ENCODE data around the gene ENTPD2.
"Not testable (repeated sequence)": the region's sequence is repeated elsewhere in the genome, so short reads cannot be mapped to it uniquely, and the experiment has no call there.

The ENTPD2 gene

DNA sequence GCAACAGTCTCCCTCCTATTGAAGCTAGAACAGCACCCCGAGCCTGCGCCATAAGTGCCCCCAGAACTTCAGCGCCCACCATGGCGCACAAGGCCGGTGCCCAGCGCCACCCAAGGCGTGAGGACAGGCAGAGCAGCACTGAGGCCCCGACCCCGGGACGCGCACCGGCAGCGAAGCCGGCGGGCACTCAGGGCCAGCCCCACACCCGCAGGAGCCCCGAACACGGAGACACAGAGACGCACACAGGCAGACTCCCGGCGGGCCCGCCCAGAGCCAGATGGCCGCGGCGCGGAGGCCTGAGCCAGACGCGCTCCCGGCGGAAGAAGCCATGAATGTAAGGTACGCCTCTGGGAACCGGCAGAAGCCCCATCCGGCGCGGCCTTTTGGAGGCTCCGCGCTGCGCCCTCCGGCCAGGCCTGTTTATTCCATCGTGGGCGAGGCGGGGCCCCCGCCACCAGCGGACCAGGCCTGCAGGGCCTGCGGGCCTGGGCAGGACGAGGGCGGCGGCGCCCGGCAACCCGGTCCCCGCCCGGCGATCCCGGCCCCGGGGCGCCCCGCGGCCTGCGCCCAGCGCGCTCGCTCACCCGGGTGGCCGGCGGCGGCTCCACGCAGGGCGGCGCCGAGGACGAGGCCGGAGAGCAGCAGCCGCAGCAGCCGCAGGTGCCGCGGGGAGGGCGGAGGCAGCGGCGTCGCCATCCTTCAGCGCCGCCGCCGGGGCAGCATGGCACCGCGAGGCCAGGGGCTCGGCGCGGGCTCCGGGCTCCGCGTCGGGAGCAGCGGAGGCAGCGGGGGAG is 8.4 kb downstream of the ENTPD2 start:
- peak; percentile 14 for DNase-seq (ENCODE audit: low spot score)

DNA sequence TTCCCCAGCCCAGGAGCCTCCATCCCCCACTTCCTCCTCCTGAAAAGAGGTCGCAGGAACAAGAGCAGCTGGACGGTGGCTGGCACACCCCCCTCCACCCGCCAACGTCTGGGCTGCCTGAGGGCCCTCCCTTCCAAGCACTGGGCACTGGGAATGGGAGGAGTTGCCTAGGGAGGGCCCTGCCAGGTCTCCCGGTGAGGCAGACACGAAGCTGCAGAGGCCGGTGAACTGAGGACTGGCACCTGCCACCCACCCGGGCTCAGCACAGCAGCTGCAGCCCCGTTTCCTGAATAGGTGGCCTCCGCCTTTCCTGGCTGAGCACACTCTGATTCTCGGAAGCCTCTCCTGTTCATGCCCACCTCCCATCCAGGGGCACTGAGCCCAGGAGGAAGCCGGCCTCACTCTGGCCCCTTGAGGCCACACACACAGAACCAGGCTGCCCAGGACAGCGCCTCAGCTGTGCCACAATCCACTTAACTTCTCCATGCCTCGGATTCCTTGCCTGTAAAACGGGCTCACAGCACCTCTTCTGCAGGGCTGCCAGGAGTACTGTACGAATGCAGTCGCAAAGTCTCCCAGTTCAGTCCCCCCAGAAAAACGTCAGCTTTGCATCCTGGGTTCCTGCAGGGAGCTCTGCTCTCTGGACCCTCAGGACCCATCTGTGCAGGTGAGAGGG is 9.2 kb downstream of the ENTPD2 start:
- no peak for DNase-seq (ENCODE audit: low spot score)

DNA sequence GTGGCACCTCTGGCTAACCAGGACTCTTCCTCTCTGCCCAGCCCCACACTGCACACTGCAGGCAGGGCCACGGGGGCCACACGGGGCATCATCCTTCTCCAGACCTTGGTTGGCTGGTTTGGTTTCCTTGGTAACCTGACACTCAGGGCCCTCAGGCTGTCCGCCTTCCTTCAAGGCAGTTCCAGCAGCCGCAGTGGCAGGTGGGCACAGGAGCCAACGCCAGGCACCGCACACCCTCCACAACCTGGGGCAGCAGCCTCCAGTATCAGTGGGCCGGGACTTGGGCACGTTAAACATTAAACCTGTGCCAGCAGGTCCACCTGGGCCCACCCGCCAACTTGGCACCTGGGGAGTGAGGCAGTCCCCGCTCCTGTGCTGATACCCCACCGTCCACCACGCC is 9.8 kb downstream of the ENTPD2 start:
- DNase-seq (ENCODE audit: low spot score) = no peak

DNA sequence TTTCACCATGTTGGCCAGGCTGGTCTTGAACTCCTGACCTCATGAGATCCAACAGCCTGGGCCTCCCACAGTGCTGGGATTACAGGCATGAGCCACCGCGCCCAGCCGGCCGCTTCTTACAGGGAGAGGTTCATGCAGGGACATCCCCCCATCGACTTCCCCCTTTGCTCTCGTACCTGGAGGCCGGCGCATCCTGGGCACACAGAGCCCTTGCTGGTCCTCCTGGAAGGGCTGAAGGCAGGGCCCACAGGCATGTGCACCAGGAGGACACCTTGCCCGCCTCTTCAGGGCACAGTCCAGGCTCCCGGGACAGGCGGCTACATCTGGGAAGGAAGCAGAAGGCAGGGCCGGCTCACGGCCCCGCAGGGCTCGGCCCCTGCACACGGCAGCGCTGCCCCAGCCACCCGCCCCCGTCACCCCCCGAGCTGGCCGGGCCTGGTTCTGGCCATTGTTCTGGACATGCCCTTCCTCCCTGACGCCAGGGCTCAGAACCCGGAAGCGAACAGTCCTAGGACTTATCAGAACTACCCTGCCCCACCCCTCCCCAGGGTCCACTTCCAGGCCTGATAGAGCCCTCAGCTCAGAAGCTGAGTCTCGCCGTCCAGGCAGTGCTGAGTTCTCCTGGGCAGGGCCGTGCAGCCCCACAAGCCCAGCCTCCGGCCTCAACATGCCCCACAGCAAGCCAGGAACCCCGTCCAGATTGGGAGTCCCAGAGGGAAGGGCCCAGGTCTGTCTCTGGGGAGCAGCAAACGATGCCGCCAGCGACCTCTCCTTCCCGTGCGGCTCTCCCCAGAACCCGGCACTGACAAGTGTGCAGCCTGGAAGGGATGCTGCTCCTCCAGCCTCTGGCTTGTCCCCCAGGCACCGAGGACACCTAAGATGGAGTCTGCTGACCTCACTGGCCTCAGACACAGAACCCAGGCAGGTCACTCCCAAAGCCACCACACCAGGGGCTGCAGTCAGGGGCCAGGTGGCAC is 10.8 kb downstream of the ENTPD2 start:
- DNase-seq (ENCODE audit: low spot score) = no peak

DNA sequence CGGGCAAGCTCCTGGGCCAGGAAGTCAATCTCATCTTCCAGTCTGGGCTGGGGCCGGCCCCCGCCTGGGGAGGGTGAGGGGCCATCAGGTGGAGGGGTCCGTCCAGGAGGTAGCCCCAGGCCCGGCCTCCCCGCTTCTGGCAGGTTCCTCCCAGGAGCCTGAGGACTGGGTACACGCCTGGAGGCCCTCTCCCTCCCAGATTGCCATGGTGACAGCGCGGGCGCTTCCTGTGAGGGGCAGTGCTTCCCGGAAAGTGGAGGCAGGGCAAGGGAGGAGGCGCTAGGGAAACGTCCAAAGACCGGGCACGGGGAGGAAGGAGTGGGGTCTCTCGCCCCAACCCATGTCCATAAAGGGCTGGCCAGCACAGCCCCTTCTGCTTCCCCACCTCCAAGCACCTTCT is 12.7 kb downstream of the ENTPD2 start:
- no peak for DNase-seq (ENCODE audit: low spot score)

DNA sequence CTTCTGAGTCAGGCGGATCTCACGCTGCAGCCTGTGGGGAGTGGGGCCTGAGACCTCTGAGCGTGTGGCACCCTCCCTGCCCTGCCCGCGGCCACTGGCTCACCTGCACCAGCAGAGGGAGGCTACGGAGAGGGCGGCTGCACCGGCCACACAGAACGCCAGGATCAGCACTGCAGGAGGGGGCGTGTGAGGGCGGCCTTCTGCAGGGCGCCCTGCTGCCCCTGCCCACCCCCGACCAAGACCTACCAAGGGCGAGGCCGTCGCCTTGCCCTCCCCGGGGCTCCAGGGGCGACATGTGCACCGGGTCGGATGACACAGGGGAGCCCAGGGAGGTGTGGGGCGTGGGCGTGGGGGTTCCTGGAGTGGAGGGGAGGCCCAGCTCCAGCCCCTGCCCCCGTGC is 13.3 kb downstream of the ENTPD2 start:
- DNase-seq (ENCODE audit: low spot score) = no peak

DNA sequence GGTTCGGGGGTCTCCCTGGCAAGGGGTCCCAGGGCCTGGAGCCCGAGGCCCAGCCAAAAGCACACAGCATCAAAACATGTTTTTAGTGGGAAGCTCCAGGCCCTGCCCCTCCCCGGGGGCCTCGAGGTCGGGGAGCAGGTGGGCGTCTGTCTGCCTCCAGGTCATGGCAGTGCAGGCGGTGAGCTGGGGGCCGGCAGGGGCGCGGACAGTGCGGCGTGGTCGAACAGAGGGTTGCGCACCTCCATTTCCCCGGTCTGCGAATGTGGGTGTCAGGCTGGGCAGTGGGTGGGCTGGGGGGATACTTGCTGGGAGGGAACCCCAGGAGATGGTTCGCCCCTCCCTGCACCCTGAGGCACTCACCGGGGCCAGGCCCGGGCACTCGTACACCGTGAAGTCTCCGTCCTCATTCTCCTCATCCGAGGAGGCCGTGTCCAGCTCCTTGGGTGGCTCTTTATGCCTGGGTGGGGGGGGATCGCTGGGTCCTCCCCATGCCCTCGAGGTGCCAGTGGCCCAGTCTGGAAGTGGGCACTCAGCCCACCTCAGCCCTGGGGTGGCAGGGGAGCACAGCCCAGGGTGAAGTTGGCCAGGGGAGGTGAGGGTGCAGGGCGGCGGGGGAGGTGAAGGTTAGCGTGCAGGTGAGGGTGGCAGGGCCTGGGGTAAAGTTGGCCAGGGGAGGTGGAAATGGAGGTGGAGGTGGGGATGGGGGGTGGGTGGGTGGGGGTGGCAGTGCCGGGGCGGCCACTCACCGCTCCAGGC is 14.1 kb downstream of the ENTPD2 start:
- DNase-seq (ENCODE audit: low spot score) = no peak

DNA sequence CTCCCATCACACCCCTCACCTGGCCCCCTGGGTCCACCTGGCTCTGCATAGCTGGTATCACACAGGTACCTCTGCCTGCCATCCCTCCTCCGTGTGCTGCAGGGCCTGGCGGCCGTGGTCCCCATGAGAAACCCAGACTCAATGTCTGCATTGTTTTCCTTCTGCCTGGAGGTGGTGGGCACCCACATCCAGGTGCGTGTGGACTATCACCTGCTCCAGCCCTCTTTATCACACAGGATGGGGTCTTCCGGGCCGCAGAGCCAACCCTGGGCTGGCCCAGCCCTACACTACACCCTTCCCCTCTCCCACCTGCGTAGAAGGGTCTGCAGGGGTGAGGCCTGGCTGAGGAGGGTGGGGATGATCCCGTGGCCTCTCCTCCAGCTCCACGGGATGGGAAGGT is 14.9 kb downstream of the ENTPD2 start:
- DNase-seq (ENCODE audit: low spot score) = no peak

DNA sequence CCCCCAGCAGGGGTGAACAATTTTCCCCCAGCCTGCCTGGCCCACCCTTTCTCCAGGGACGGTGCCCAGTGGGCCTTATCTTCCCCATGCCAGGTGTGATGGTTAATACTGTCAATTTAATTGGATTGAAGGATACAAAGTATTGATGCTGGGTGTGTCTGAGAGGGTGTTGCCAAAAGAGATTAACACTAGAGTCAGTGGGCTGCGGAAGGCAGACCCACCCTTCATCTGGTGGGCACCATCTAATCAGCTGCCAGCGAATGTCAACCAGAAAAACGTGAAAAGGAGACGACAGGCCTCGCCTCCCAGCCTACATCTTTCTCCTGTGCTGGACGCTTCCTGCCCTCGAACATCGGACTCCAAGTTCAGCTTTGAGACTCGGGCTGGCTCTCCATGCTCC is 16.4 kb downstream of the ENTPD2 start:
- no peak for DNase-seq (ENCODE audit: low spot score)

DNA sequence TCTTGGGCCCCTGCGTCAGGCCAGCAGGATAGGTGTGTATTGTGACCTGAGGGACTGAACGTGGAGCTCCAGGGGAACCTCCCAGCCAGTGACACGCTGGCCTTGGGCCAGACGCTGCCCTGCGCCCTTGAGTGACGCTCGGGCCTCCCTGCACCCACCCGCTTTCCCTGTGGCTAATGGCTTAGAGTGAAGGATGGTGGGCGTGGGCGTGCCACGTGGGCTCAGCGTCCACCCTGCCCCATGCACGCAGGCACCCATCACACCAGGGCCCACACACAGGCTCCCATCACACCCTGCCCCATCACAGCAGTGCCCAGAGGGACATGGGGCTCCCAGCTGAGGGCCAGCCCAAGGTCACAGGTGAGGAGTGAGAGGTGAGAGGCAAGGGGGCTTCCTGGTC is 16.8 kb downstream of the ENTPD2 start:
- no peak for DNase-seq (ENCODE audit: low spot score)

DNA sequence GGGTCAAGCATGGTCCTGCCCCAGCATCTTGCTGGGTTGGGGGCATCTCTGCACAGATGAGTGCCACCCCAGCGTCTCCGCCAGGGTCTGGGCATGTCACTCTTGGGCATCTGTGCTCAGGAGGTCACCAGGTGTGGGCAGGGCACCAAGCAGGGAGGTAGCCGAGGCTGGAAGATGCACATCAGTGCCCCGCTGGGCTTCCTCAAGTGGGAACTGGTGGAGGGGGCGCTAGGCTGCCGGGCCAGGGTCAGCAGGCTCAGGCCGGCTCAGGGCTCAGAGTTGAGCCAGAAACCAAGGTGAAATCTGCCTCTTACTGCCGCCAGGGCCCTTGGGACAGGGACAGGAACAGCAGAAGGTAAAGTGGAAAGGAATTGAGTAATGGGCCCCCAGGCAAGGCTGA is 17.9 kb downstream of the ENTPD2 start:
- no peak for DNase-seq (ENCODE audit: low spot score)

DNA sequence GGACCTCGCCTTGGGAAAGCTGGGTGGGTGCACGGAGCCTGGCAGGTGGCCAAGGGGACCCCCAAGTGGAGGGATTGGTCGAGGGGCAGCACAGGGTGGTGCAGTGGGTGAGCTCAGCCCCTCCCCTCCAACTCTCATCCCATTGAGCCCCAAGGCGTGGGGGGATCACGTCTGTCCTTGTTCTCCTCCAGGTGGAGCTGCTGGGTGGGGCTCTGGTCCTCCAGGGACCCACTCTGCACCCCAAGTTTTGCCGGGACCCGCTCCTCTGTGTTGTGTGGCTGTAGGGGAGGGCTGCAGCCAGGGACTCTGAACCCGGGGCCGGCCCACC is 18.4 kb downstream of the ENTPD2 start:
- no peak for DNase-seq (ENCODE audit: low spot score)

DNA sequence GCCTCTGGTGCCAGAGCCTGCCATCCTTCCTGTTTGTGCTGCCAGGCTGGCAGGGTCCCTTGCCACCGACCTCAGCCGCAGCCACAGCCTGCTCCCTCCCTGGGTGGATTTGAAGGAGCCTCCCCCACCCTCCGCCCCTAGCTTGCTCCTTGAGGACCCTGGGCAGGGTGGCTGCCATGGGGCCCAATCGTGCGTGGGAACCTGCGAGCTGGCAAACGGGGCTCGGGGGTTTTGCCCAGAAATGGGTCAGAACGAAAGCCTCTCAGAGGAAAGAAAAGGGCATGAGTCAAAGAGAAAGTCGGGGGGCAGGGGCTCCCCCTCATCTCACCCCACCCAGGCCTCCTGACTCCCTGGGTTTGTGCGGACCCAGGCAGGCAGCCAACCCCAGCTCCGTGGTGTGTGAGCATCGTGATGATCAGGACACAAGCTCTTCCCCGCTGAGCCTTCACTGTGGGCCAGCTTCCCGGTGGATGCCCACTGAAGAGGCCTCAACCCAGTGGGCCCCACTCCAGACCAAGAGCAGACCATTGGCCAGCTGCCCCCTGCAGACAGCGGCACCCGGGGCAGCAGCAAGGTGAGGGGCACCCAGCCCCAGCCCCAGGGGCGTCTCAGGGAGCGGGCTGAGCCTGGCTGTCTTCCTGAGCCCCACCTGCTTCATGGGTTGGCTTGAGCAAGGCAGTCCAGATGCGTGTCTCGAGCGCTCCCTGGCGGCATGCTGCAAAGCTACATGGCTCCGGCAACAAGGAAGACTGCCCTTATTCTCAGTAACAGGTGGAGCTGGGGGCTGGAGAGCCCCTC is 19.0 kb downstream of the ENTPD2 start:
- DNase-seq (ENCODE audit: low spot score) = peak; percentile 82

DNA sequence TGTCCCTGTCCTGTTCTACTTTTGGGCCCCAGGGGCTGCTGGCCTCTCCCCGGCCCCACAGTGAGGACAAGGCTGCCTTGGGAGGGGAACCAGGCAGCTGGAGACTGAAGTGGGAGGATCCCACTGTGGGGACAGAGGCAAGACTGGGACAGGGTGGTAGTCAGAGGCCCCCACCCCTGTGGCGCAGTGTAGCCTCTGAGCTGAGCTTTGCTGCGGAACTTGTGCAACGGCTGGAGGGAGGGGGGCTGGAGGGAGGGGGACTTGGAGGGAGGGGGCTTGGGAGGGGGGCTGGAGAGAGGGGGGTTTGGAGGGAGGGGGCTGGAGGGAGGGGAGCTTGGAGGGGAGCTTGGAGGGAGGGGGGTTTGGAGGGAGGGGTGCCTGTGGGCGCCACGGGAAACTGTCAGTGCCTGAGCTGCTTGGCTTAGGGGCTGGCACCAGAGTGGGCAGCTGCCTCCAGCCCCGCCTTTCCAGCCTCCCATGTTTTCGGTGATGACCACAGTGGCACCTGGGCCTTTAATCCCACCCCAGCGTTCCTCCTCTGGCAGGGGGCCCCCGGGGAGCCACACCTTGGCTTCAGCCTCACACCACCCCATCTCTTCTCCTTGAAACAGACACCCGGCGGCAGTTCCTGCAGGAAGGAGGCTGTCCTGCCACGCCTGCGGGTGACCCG is 19.7 kb downstream of the ENTPD2 start:
- peak; percentile 2 for DNase-seq (ENCODE audit: low spot score)

DNA sequence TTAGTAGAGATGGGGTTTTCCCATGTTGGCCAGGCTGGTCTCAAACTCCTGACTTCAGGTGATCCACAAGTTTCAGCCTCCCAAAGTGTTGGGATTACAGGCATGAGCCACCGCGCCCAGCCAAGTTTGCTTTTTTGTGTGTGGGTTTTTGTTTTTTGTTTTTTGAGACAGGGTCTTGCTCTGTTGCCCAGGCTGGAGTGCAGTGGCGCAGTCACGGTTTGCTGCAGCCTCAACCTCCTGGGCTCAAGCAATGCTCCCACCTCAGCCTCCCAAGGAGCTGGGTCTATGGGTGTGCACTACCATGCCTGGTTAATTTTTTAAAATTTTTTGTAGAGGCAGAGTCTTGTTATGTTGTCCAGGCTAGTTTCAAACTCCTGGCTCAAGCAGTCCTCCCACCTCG is 20.4 kb downstream of the ENTPD2 start:
- DNase-seq (ENCODE audit: low spot score) = not testable (repeated sequence)

DNA sequence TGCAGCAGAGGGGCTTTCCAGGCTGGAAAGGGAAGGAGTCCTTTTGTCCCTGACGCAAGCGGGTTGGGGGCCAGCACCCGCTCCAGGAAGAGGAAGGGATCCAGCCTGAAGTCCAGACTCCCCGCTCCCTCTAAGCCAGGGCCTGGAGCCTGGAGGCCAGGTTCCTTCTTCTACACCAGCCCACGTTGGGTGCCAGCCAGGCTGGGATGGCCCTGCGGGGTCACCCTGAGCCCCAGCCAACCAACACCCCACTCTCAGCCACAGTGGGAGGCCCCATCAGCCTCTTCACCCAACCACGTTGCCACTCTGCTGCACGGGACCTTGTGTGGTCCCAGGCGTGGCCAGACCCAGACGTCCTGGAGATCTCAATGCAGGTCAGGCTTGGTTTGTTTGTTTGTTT is 21.0 kb downstream of the ENTPD2 start:
- DNase-seq (ENCODE audit: low spot score) = no peak

DNA sequence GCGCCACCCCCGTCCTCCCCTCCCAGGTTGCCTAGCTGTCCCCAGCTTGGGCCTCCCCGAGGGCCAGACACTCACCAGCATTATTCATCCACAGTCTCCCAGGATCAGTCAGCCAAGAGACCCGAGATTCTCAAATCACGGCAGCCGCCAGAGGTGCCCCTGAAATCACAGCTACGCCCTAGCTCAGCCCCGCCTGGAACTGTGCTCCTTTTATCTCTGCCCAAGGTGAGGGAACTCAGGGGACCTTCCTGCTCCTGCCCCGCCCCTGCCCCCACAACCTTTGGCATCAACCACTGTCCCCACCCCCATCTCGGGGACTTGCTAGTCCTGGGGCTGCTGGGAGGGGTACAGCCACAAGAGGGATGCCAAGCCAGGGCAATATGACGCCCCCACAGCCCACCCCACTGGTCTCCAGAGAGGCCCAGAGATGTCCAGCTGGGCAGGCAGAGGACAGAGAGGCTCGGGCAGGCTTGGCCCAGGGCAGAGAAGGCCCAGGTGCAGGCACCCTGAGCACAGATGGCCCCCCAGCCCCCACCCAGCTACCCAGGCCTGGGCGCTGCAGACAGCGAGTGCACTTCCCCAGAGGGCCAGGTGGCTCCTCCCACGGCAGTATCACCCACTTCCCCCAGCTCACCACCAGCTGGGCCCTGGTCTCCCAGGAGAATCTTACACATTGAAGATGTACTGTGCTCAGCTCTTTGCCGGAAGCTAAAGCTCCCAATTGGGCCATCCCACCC is 21.8 kb downstream of the ENTPD2 start, which contains the start of gene FUT7:
FUT7 (minus strand) TSS at position 185 of the 737 bp plus-strand sequence; CDS start at position 88, 97 bp downstream.
- no peak for DNase-seq (ENCODE audit: low spot score)

DNA sequence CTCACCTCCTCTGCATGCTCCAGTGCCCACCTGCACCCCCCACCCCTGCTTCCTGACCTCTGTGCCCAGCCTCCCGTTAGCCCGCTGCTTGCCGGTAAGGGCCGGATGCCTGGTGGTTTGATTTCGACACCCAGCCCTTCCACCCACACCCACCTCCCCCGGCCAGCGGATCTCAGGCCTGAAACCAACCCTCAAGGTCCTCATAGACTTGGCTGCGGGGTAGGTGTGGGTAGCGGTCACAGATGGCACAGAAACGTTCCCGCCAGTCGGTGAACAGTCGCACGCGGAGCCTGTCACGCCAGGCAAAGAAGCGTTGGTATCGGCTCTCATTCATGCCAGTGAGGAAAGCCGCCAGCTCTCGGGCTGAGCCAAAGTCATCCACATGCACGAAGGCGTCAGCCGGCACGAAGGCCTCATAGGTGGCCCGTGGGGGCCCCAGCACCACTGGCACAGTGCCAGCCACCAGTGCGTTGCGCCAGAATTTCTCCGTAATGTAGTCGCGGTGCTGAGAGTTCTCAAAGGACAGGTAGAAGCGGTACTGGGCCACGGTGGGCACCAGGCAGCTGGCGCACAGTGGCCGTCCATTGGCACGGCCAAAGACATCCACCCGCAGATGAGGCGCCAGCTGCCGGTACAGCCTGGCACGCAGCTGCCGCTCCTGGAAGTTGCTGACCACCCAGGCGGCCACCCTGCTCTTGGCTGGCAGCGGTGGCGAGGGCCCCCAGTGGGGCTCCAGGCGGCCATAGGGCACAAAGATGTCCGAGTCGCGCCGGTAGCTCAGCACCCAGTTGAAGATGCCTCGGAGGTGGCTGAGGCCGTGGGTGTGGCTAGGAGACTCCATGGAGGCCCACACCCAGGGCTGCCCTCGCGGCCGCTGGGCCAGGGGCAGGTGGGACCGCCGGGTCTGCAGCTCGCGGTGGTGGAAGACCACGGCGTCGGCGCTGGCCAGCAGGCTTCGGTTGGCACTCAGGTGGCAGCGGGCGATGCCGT is 23.0 kb downstream of the ENTPD2 start:
- no peak for DNase-seq (ENCODE audit: low spot score)
